Vagina (tissue), 2 donors: ENCODE measurements around the gene NTM.

ENCODE experiments used
- POLR2A ChIP-seq, 2 donors: fragments of 450-650 bp; IDR thresholded peaks; one replicate each; pipeline ENCODE4 v1.6.1; 2017; ENCODE audit warnings: antibody characterized with exemption in 2 of 2, mild to moderate bottlenecking in 2 of 2, moderate library complexity in 2 of 2
- POLR2AphosphoS5 ChIP-seq, 2 donors: sonication (generic); formaldehyde crosslinking; IDR thresholded peaks; one replicate each; pipeline ENCODE4 v1.9.0; 2017; ENCODE audit warnings: antibody characterized with exemption in 2 of 2, mild to moderate bottlenecking in 2 of 2, low read depth in 1 of 2; ENCODE audit not compliant: insufficient read depth in 1 of 2
- TF ChIP-seq, protein P1 (sequence below), 3 experiments: fragments of 450-650 bp in 2 of 3; fragments of 200-600 bp in 1 of 3; sonication (generic) in 1 of 3; IDR thresholded peaks; one replicate each; pipeline ENCODE4 v1.5.1; 2017 to 2019; ENCODE audit warnings: antibody characterized with exemption in 3 of 3, mild to moderate bottlenecking in 2 of 3, moderate library complexity in 2 of 3

DNA sequence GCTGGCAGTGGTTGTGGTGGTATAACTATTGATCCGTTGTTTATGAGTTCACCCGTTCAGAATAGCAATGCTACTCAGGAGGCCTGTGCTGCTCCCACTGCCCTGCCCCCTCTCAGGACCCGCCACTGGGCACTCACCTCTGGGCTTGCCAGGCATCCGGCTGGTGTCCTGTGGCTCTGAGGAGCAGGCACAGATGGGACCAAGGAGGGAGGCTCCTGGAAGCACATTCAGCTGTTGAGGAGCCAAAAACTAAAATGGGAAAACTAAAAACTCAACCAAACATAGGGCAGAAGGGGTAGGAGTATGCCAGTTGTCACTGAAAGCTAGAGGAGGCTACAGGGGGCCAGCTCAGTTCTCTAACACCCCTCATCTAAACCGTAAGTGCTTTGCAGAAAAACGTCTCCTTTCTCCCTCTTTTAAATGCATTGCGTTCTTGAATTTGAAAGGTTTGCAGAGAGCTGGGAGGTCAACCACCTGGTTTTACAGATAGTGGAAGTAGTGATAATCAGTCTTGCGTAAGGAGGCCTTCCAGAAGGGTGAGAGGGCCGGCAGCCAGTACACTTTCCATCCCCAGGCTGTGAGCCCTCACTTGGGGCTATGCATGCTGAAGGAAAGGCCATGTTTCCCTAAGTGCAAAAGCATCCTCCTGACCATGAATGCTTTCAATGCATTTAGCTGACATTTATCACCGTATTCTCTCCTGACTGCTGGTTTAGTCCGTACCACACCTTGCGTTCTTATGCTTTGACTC is 547.4 kb downstream of the NTM start:
- TF ChIP-seq POLR2A (IDR thresholded peaks at IDR 0.05) (no peak), POLR2AphosphoS5 (IDR thresholded peaks at IDR 0.05; ENCODE audit: insufficient read depth in 1 of 2, low read depth in 1 of 2) (no peak)
- TF ChIP-seq, protein P1, sequence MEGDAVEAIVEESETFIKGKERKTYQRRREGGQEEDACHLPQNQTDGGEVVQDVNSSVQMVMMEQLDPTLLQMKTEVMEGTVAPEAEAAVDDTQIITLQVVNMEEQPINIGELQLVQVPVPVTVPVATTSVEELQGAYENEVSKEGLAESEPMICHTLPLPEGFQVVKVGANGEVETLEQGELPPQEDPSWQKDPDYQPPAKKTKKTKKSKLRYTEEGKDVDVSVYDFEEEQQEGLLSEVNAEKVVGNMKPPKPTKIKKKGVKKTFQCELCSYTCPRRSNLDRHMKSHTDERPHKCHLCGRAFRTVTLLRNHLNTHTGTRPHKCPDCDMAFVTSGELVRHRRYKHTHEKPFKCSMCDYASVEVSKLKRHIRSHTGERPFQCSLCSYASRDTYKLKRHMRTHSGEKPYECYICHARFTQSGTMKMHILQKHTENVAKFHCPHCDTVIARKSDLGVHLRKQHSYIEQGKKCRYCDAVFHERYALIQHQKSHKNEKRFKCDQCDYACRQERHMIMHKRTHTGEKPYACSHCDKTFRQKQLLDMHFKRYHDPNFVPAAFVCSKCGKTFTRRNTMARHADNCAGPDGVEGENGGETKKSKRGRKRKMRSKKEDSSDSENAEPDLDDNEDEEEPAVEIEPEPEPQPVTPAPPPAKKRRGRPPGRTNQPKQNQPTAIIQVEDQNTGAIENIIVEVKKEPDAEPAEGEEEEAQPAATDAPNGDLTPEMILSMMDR (IDR thresholded peaks at IDR 0.05) = no peak
